Measurements from ENCODE around the gene LRRK1. TPM values are rescaled to one million over a fixed set of nuclear protein-coding genes. Genes with fewer than 3 reads are reported as not detected.

The LRRK1 gene
- total and polyA plus RNA-seq, 2 experiments from 2014 or later = 2.6 to 4.5 TPM

GRCh38 chr15:101029971-101030661 is 111.0 kb downstream of the LRRK1 start (continued):
- TF ChIP-seq REST (IDR thresholded peaks at IDR 0.05; ENCODE audit: unreplicated experiment) = no peak
- no peak for TF ChIP-seq EZH2 (IDR thresholded peaks at IDR 0.05; ENCODE audit: low read depth, unreplicated experiment)
- TF ChIP-seq NANOG (IDR thresholded peaks at IDR 0.05; ENCODE audit: borderline replicate concordance) = no peak
- TF ChIP-seq CREB1 (CRISPR knock-in tag; IDR thresholded peaks at IDR 0.05; ENCODE audit: low read depth) = no peak
- TF ChIP-seq POLR2AphosphoS5 (IDR thresholded peaks at IDR 0.05; ENCODE audit: low read depth) = no peak
- TF ChIP-seq ZNF331 (CRISPR knock-in tag; IDR thresholded peaks at IDR 0.05; ENCODE audit: low read depth) = no peak
- no peak for TF ChIP-seq CTCF (conservative IDR thresholded peaks at IDR 0.05; ENCODE audit: low read depth in 2 of 2)
- no peak for TF ChIP-seq STAT1 (IDR thresholded peaks at IDR 0.05; ENCODE audit: unreplicated experiment)

DNA sequence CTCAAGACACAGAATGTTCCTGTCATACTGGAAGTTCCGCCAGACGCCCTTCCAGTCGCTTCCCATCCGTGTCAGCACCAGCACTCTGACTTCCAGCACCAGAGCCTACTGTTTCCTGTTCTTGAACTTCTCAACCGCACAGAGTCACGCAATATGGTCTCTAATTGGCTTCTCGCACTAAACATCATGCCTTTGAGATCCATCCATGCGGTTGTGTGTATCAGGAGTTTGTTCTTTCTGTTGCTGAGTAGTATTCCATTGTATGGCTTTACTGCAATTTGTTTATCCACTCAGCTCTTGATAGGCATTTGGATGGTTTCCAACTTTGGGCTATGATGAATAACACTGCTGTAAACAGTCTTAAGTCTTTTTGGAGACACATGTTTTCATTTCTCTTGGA is 112.1 kb downstream of the LRRK1 start:
- no peak for DNase-seq (ENCODE audit: low spot score)
- Histone ChIP-seq H3K27ac (ENCODE audit: low read depth) (no peak overlapping the region), H3K4me2 (no peak overlapping the region), H3K79me2 (replicated peaks; ENCODE audit: insufficient read depth) (no peaks in the 10 kb centered on the region), H3K4me1 (ENCODE audit: insufficient read depth) (no peaks in the 10 kb centered on the region), H3K9me2 (ENCODE audit: insufficient read depth) (no peaks in the 10 kb centered on the region), H2AFZ (no peak overlapping the region), H3K4me3 (no peak overlapping the region), H3K36me3 (ENCODE audit: insufficient read depth) (no peaks in the 10 kb centered on the region), H4K20me1 (replicated peaks; ENCODE audit: insufficient read depth) (no peaks in the 10 kb centered on the region), H3F3A (replicated peaks; ENCODE audit: low read depth) (no peaks in the 10 kb centered on the region), H3K27me3 (ENCODE audit: insufficient read depth) (no peaks in the 10 kb centered on the region)
- no peaks in the 10 kb centered on the region for H3K36me3 Mint-ChIP-seq (ENCODE audit: low read depth)
- peaks cover 4% of the 10 kb centered on the region; the same call in 1 of the 3 replicates for H3K4me1 Mint-ChIP-seq
- H3K27ac Mint-ChIP-seq = no peak overlapping the region
- H3K9me3 Mint-ChIP-seq = peaks cover 9% of the 10 kb centered on the region; the same call in 1 of the 3 replicates
- TF ChIP-seq, protein P1, sequence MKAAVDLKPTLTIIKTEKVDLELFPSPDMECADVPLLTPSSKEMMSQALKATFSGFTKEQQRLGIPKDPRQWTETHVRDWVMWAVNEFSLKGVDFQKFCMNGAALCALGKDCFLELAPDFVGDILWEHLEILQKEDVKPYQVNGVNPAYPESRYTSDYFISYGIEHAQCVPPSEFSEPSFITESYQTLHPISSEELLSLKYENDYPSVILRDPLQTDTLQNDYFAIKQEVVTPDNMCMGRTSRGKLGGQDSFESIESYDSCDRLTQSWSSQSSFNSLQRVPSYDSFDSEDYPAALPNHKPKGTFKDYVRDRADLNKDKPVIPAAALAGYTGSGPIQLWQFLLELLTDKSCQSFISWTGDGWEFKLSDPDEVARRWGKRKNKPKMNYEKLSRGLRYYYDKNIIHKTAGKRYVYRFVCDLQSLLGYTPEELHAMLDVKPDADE (IDR thresholded peaks at IDR 0.05) = no peak
- TF ChIP-seq POLR2AphosphoS5 (IDR thresholded peaks at IDR 0.05; ENCODE audit: low read depth) (no peak), NANOG (IDR thresholded peaks at IDR 0.05; ENCODE audit: borderline replicate concordance) (no peak), ZNF331 (CRISPR knock-in tag; IDR thresholded peaks at IDR 0.05; ENCODE audit: low read depth) (no peak)
- no peak overlapping the region for H3K4me3 Mint-ChIP-seq
- ATAC-seq = no peak
- peaks cover 8% of the 10 kb centered on the region for H3K27me3 Mint-ChIP-seq (ENCODE audit: insufficient read depth, low read depth, poor library complexity)

Measured in GM23338 (cell line).